HG03064 (cell line): ENCODE data around the gene MYO1D.

Experiments
- ATAC-seq: cut with Tn5 transposase; IDR thresholded peaks from one replicate; pipeline ENCODE4 v1.9.1; 2021; ENCODE audit warnings: low read depth; ENCODE audit not compliant: unreplicated experiment

Gene MYO1D

DNA sequence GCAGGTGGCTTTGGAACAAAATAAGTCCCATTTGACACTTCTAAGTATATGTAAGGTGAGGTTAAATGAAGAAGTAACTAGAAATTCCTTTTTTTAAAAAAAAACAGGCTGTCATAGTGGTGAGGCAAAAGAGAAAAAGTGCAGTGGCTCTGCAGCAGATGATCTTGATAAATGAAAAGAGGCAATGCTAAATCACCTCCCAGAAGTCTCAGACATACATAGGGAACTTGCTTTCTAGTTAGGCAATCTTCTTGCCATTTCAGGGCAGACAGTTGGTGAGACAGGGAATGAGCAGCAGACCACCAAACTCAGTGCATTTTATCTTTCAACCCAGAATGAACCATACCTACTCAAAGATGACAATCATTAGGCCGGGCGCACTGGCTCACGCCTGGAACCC, 90.8 kb downstream of the MYO1D start:
- ATAC-seq: no peak

DNA sequence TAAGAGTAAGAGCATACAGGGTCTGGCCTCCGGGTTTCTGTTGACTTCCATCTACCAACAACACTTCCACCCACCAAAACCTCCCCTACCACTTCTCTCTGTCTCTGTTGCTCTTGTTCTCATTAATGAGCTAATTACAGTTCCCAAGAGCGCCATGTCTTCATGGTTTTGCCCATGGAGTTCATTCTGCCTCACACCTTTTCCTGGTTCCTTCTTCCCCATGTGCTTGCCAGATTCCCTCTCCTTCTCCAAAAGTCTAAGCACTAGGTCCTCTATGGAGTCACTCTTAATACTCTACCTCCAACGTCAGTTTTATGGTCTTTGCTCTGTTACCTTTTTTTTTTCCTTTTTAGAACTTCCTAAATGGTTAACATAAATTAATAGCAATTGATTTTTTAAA, 92.8 kb downstream of the MYO1D start:
- no peak for ATAC-seq

DNA sequence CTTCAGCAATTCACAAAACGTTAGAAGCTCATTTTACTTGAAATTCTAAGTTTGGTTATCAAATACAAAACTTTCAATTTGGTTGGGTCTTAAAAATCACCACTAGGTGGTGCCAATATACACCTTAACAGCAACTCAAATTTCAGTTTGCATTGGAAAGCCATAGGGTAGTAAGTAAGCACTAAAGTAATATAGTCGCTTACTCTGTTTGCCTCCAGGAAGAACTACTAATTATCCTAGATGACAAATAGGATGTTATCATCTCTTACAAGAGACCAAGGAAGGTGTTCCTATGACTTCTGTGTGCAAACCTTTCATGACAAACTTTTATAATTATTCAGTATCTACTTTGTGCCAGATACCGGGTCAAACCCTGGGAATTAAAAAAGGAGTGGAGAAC, 93.3 kb downstream of the MYO1D start:
- ATAC-seq: no peak

DNA sequence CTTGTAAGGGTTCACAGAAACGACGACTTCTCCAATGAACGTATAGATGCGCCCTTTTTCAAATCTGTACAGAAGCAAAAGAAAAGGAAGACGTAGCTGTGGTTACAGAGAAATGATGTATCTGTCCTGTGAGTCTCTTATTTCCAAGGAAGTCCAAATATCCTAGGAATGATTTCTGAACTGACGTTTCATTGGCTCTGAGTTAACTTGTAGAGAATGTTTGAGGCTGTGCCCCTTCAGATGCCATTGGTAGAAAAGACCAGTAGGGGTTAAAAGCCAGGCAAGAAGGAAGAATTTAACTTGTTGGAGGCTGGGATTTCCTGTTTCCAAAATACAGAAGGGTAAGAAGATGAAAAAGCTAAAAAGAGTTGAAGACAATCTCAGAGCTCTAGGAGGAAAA, 96.2 kb downstream of the MYO1D start:
- ATAC-seq: no peak

DNA sequence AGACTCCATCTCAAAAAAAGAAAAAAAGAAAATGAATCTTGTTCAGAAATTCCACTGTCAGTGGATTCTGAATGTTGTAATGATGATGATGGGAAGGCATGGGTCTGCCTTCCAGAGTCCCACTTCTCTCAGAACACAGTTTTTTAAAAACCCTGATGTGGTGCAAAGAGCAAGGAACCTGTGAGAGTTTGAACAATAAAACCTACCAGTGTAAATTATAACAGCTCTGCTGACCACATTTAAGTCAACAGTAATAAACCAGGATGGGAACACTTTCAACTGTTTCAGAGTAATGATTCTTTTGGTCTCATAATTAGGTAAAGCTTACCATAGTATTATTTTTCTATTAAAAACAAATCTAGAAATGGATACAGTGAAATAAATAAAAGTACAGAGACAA, 99.0 kb downstream of the MYO1D start:
- no peak for ATAC-seq

DNA sequence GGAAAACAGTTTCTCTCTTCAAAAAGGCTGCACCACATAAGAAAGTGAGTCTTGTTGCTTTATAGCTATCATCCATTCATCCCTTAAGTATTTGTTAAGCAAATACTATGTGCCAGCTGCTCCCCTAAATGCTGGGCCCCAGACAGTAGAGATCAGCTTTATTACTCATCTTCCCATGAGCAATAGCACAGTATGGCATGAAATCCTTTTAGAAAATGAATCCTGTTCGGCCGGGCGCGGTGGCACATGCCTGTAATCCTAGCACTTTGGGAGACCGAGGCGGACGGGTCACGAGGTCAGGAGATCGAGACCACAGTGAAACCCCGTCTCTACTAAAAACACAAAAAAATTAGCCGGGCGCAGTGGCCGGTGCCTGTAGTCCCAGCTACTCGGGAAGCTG, 99.5 kb downstream of the MYO1D start:
- ATAC-seq: no peak

DNA sequence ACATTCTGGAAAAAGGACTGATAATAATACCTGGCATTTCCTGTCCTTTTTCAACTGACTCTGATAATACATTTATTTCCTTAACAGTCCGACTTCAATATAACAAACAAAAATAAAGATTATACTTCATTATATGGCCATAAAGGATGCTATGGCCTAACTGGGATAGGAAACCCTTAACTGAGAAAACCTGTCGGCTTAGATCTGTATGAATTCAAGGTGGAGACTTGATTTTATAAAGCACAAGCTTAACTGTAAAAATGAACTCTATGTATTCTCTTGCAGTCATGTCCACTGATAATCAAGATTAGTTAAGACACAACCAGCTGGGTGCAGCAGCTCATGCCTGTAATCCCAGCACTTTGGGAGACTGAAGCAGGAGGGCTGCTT, 102.2 kb downstream of the MYO1D start:
- ATAC-seq: no peak

DNA sequence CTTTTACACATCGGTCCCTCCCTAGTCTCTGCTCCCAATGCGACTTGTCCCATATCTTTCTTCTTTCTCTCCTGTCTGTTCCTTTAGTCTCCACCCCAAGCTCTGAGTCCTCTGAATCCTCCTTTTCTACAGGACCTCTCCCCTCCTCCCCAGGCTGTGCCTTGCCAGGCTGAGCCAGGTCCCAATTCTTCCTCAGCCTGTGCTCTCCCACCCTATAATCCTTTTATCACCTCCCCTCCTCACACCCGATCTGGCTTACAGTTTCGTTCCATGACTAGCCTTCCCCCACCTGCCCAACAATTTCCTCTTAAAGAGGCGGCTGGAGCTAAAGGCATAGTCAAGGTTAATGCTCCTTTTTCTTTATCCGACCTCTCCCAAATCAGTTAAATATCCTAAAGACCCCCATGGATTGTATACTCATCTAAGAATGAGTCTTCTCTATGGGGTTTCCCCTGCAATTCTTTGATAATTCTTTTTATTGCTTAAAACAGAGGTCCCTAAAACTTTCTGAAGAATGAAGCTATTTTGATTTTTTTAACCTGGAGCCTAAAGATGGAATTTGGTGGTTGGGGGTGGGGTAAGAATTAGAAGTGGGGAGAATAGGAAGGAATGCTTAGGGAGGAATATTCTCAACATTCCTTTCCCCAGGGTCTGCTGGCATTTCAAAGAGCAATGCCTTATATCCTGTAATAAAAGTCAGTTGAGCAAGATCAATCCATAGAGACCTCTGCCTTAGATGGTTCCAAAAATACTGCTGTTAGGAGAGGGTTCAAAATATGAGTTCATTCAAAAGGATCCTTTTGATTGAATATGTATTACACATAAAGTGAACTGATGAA, 102.8 kb downstream of the MYO1D start:
- ATAC-seq: no peak

DNA sequence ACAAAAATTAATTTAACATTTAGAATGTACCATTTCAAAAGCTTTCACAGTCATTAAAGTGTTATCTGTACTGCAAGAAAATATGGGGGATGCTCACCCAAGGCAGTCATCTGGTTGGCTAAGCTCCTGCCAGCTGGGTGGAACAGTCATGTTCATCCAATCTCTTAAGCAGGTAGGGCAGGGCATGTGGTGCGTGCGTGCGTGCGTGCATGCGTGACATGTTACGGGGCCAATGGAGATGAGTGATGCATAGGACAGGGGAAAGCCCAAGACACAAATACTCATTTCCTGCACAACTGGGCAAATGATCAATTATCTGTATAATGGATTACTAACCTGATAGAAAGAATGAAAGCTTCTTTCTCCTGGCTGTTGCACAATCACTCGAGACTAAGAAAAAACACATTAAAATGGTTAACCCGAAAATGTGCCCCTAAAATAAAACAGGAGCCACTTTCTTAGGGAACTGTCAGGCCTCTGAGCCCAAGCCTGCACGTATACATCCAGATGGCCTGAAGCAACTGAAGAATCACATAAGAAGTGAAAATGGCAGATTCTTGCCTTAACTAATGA, 104.4 kb downstream of the MYO1D start:
- no peak for ATAC-seq

DNA sequence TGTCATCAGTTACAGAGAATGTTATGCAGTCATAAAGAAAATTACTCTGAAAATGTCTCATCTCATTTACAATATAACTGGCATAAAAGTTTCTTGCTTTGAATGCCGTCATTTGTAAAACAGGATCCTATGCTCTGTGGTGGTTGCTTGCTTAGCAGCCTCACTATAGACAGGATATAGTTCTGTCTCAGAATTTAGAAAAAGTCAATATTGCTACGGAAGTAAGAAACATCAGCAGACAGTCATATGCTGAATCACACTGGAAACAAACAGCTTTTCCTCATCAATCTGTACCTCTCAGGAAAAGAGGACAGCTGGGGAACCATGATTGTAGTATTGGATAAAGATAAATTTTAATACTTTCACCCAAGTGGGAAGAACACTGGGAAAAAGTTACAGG, 105.5 kb downstream of the MYO1D start:
- ATAC-seq: no peak

DNA sequence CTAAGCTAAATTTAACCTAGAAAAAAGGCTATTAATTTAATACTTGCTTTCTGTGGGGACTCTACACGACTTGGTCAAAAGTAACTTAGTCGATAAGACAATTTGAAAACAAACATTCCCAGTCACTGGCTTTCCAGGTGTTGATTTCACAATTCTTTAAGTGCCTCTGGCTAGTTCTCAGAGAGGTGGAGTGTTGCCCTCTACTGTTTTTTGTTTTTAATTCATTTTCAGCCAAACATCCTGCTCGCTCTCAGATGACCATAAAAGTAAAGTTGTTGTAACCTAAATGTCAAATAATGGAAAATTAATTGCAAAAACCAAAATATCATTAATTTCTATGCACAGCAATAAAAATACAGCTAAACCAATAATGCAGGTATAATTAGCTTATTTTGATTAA, 107.1 kb downstream of the MYO1D start:
- ATAC-seq: no peak

DNA sequence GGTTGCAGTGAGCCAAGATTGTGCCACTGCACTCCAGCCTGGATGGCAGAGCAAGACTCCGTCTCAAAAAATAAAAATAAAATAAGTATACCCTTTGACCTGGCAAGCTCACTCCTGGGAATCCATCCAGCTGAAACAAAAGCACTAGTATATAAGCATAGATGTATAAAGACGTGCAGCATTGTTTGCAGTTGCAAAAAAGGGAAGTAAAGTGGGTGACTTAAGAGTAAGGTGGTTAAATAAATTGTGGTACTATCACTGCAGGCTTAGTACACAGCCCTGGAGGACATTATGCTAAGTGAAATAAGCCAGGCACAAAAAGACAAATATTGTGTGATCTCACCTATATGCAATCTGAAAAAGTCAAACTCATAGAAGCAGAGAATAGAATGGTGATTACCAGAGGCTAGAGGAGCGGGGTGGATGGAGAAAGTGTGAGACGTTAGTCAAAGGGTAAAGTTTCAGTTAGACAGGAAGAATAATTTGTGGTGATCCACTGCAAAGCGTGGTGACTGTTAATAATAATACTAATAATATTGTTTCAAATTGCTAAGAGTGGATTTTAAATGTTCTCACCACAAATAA, 113.0 kb downstream of the MYO1D start:
- no peak for ATAC-seq

DNA sequence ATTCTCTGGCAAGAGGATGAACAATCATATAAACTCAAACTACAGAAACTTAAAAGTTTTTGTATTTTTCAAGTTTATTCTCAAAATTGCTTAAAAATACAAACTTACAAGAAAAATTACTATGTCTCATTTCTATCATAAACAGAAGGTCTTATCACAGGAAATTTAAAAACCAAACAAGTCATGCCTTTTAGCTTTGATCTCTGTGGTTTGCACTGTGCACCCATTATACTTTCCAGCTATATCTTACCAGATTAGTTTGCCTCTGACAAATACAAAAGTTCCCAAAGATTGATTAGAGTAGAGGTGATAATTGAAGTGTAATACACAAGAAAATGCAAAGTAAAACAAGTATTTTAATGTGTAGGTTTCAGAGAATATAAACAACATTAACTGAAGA, 117.4 kb downstream of the MYO1D start:
- no peak for ATAC-seq

DNA sequence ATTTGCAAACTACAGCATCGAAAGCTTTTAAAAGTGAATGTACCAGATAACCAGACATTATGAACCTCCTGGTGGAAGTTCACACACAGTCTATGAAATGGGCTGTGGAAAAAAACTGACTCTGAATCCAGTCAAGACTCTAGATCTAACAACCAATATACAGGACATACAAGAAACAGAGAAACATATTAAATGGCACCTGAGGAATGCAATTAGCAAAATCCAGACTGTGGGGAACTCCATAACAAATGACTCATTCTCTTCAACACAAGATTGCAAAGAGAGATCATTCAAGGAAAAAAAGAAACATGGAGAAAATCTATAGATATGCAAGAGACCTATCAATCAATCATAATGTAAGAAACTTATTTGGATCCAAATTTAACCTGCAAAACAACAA, 119.0 kb downstream of the MYO1D start:
- no peak for ATAC-seq

DNA sequence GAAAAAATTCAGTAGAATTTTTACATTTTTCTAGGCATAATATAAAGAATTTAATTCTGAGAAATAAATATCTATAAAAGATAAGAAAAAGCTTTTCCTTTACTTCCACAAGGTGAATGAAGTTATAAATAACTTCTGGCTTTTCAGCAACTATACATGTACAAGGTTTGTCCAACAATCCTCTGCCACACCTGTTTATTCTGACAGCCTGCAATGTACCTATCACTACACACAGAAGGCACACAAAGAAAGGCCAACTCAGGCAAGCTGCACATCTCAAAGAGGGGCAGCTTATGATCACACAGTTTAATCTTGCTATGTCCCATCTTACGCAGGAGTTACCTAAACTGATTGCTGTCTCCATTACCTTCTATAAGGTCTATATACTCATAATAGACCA, 120.2 kb downstream of the MYO1D start:
- no peak for ATAC-seq

DNA sequence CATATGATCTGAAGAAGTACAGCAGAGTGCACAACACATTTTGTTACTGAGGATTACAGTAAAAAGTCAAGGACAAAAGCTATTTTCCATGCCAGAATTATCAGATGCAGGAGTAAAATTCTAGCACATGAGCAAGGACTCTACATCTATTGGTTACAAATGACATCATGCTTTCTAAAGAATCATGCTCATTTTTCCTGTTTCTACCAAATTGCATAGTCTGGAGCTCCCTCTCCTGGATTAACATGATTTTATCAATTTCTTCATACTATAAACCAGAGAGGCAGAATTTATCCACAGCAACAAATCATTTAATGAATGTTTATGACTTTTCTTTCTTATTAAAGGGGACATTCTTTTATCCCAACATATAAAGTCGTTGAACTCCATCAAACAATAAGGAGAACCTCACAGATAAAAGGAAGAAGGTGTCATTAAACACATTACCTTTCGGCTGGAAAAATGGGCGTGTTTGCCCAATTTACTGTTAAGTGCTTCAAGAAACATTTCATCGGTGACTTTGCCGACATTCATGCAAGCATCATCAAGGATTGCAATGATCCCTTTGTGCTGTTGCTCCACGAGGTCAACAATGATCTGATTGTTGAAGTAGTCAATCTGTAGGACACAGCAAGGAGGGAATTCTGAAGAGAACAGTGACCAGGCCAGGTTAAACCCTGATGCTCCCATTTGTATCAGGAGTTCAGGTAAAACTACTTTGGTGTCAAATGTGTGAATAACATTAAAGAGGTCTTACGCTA, 121.7 kb downstream of the MYO1D start:
- ATAC-seq: no peak

DNA sequence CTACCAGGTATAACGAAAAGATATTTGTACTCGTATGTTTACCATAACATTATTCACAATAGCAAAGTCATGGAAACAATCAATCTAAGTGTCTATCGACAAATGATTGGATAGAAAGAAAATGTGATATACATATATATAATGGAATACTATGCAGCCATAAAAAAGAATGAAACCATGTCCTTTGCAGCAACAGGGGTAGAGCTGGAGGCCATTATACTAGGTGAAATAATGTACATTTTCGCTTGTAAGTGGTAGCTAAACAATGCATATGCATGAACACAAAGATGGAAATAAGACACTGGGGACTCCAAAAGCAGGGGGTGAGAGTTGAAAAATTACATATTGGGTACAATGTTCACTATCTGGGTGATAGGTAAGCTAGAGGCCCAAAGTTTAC, 124.0 kb downstream of the MYO1D start:
- ATAC-seq: no peak

DNA sequence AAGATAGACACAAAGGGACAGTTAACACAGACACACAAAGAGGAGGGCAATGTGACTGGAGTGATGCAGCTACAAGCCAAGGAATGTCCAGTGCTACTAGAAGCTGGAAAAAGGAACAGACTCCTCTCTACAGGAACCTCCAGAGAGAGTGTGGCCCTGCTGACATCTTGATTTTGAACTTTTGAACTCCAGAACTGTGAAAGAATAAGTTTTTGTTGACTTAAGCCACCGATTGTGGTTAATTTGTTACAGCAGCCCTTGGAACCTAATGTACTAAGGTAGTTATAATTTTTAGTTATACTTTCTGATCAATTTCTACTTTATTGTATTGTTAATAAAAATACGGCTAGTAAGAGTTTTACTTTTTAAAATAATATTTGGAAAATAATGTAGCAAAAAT, 129.1 kb downstream of the MYO1D start:
- ATAC-seq: no peak

DNA sequence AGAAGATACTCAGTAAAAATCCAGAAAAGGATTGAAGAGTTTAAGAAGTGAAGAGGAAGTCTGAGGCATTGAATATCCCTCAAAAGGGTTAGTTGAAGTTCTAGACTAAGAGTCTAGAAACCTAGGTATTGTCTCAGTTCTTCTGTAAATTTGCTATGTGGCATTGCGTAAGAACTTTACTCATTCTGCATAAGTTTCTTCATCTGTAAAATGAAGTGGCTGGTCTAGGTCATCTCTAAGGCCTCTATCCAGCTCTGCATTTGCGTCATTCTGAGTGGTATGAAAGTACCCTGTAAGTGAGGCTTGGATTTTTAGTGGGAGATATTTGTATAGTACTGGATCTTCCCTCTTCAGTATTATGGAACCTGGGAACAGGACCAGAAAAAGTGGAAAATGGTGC, 130.2 kb downstream of the MYO1D start:
- no peak for ATAC-seq

DNA sequence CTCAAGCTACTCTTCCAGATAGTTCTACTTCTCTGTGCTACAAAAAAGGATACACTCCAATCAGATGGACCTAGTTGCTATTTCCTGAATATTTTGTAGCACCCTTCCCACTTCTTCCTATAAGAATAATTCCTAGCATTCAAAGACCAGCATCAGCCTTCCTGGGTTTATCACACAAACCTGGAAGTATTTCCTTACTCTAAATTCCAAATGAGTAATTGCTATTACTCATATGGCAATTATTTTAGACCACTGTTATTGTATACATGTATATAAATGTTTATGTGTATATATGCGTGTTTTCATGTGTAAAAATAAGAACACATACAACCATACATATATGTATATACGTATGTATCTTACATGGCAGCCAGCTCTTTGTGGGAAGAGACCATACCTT, 130.6 kb downstream of the MYO1D start:
- no peak for ATAC-seq
